ENCODE results near the gene GLCE.
"Not testable (repeated sequence)": the region's sequence is repeated elsewhere in the genome, so short reads cannot be mapped to it uniquely, and the experiment has no call there.

GLCE gene

DNA sequence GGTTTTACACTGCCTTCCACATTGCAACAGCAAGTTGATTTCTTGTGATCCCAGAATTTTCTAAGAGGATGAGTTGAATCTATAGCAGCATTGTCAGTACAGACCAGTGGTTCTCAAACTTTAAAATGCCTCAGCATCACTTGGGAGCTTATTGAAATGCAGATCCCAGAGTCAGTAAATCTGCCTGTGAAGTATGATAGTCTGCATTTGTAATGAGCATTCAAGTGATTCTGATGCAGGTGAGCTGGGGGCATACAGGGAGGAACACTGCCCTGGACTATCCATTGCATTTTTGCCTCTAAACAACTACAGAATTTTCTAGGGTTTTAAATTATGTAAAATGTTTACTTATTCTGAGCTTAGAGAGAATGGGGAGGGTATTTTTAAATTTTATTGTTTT is 110.8 kb downstream of the GLCE start:
- DNase-seq (ENCODE audit: low read depth in 2 of 2) = no peak

DNA sequence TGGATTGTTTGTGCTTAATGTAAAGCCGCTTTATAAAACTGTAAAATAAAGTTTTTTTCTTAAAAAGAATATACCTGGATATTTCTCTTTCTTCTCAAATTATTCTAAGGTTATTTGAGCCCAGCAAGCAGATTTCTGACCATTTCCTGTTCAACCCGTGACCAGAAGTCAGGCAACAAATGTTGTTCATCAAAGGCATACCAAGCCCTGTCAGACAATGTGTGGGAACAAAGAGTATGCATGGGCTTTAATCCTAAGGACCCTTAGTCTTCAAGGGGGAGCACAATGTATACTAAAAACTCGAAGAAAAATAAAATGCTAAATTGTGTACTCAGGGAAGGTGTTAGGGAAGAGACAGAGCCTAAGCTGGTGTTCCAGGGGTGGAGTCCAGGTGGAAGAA is 111.7 kb downstream of the GLCE start:
- no peak for DNase-seq (ENCODE audit: low read depth in 2 of 2)

DNA sequence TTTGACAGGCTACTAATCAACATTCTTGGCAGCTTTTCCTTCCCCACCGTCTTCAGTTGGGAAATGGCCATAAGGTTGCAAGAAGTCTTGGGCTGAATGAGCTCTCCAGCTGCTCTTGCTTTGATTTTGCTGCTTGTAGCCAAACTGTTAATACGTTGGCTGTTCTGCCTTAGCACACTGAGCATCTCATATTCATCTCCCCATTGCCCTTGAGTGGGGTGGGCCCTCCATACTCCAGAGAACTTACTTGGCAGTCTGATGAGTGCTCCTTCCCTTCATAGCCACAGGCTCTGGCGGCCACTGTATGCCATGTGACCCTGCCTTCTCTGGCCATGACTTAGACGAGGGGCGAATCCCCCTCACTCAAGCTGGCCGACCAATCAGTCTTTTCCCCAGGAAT is 112.5 kb downstream of the GLCE start:
- no peak for DNase-seq (ENCODE audit: low read depth in 2 of 2)

- no peak for DNase-seq (ENCODE audit: low read depth in 2 of 2)
These were observed 114.7 kb downstream of the GLCE start for GRCh38 chr15:69275074-69275670.

GRCh38 chr15:69275933-69276560 is 115.6 kb downstream of the GLCE start:
- DNase-seq (ENCODE audit: low read depth in 2 of 2) = no peak

DNA sequence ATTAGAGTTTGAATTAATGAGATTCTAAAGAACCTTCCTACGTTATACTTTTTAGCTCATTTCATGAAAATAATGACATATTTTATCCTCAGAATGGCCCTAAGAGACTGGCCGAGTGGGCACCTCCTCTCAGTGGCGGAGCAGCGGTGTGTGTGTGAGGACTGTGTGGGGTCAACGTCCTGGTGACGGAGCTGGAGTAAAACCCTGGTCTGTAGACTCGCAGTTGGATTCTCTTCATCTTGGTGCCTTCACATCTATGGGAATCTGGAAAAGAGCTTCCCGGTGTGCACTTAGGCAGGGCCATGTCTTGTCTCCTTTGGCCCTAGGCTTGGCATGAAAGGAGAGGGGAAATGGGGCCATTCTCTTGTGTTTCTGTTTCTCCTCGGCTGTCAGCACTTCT is 116.9 kb downstream of the GLCE start:
- DNase-seq (ENCODE audit: low read depth in 2 of 2) = no peak

- DNase-seq (ENCODE audit: low read depth in 2 of 2) = no peak
These were observed 119.2 kb downstream of the GLCE start for GRCh38 chr15:69279636-69280035.

DNA sequence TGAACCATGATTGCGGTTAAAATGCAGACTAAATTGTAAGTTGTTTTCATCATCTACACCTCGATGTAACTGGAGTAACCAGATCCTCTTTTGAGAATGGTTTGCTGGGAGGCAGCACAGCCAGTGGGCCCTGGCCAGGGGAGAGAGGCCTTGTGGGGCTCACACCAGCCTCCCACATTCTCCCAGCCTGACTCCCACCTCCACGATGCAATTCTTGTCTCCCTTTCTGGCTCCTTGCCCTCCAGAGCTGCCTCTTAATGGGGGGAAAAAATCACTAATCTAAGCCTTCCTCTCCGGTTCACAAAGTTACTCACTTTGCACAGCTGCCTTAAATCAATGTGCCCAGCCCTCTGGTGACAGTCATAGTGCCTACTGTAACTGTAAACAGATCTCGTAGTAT is 120.3 kb downstream of the GLCE start:
- DNase-seq (ENCODE audit: low read depth in 2 of 2) = no peak

- DNase-seq (ENCODE audit: low read depth in 2 of 2) = no peak
These were observed 121.8 kb downstream of the GLCE start for GRCh38 chr15:69282104-69282743.

DNA sequence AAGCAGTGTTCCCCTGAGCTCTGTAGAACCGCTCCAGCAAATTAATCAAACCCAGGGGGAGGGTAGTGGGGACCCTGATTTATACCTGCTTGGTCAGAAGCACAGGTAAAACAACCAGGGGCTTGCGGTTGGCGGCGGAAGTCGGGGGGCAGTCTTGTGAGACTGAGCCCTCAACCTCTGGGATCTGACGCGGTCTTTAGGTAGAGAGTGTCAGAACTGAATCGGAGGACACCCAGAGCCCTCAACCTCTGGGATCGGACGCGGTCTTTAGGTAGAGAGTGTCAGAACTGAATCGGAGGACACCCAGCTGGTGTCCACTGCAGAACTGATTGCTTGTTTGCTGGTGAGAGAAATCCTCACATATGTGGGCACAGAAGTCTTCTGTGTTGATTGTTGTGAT is 125.4 kb downstream of the GLCE start:
- DNase-seq (ENCODE audit: low read depth in 2 of 2) = no peak

GRCh38 chr15:69288011-69288410 is 127.6 kb downstream of the GLCE start:
- DNase-seq (ENCODE audit: low read depth in 2 of 2) = no peak

DNA sequence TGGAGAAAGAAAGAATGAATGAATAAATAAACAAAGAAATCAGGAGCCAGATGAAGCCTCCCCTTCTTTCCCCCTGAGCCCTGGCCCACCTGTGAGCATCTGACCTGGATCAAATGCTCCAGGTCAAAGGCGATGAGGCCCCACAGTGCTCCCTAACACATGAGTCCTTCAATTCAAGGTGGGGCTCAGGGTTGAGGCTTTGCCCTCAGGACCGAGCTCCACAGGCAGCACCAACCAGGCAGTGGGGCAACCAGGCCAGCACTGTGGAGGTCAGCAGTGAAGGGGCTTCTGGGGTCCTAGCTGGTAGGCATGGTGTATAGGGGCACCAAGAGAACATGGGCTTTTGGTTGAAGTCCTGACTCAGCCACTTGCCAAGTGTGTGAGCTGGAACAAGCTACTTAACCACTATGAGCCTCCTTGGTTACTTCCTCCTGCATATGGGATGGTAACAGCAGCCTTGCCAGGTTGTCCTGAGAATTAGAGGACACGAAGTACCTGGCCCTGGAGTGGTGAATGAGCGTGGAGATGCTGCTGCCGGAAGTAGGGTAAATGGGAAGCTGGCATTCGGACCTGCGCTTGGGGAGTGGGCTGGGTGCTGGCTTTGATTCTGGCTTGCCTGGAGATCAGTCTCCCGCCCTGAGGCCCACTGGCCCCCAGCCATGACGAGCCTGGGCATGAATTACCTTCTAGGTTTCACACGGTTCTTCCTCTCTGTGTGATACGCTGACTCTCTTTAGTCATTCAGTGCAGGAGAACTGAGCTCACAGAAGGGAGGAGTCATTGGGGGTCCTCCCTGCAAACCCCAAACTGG is 128.3 kb downstream of the GLCE start:
- no peak for DNase-seq (ENCODE audit: low read depth in 2 of 2)

GRCh38 chr15:69289342-69290146 is 129.1 kb downstream of the GLCE start:
- DNase-seq (ENCODE audit: low read depth in 2 of 2) = no peak

- no peak for DNase-seq (ENCODE audit: low read depth in 2 of 2)
These were observed 130.1 kb downstream of the GLCE start for GRCh38 chr15:69290346-69291164.

DNA sequence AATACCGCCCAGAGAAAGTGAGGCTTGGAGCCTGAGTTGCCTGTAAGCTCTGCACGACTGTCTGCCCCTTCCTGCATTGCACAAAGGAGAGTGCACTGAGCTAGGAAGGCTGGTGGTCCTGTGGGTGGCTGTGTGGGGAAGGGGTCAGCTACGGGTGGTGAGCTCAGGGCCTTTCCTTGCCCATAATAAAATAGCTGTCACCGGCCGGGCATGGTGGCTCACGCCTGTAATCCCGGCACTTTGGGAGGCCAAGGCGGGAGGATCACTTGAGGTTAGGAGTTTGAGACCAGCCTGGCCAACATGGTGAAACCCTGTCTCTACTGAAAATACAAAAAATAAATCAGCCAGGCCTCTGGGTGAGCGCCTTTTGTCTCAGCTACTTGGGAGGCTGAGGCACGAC is 131.2 kb downstream of the GLCE start:
- not testable (repeated sequence) for DNase-seq (ENCODE audit: low read depth in 2 of 2)

GRCh38 chr15:69292826-69293420 is 132.5 kb downstream of the GLCE start:
- no peak for DNase-seq (ENCODE audit: low read depth in 2 of 2)

GRCh38 chr15:69293741-69294615 is 133.5 kb downstream of the GLCE start:
- DNase-seq (ENCODE audit: low read depth in 2 of 2) = no peak

GRCh38 chr15:69296606-69297005 is 136.2 kb downstream of the GLCE start:
- no peak for DNase-seq (ENCODE audit: low read depth in 2 of 2)

DNA sequence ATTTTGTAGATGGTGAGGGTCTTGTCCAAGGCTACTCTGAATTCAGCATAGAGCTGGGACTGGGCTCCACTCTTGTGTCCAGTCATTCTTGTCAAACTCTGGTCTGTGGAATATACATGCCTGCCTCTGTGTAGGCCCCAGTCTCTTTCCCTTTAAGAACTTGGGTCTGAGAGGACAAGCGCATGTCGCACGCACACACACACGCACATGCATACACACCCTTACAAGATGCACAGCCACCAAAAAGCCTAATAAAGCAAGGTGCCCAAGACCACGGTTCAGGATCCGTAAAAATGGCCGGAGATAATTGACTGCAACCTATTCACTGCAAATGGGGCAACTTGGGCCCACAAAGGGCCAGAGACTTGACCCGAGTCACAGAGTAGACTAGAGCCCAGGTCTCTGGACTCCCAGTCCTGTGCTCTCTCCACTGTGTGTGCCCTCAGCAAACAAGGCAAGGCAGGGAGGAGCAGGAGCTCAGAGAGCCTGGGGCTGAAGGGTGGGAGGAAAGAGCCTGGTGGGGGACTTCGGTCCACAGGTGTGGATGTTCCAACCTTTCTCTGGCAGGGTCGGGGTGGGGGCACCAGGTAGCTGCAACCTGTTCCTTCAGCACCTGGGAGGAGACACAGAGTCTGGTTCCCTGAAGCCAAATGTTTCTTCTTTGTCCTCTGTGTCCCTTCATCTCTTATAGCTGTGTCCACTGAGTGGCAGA is 137.4 kb downstream of the GLCE start:
- no peak for DNase-seq (ENCODE audit: low read depth in 2 of 2)

Data from activated CD8-positive, alpha-beta memory T cell treated with anti-CD3 and anti-CD28 coated beads for 4 hours (primary cell).